ENCODE data around the gene TOX2.

- TF ChIP-seq CTCF (IDR thresholded peaks at IDR 0.05; ENCODE audit: low read depth, low read length, poor library complexity, severe bottlenecking) (no peak), EZH2phosphoT487 (IDR thresholded peaks at IDR 0.05; ENCODE audit: borderline replicate concordance, low read length) (no peak)
Measured at GRCh38 chr20:44073675-44074071, 159.0 kb downstream of the TOX2 start.
